ENCODE data around the gene CNNM3.

- TF ChIP-seq CTCF (IDR thresholded peaks at IDR 0.05; ENCODE audit: low read depth, low read length, missing input control): no peak
- TF ChIP-seq REST (IDR thresholded peaks at IDR 0.05): no peak
- TF ChIP-seq RAD21 (IDR thresholded peaks at IDR 0.05): no peak
- TF ChIP-seq HNF4G (IDR thresholded peaks at IDR 0.05): no peak
- TF ChIP-seq MAX (IDR thresholded peaks at IDR 0.05): no peak
- TF ChIP-seq TAF1 (conservative IDR thresholded peaks at IDR 0.05): no peak
These were observed 6.7 kb upstream of the CNNM3 start for GRCh38 chr2:96809216-96809882.

All from liver (tissue), 3 donors.